Hepatic stellate cell (primary cell): ENCODE results near the gene ADD1.

ENCODE experiments used
- DNase-seq: peaks from one replicate; pipeline ENCODE4 v3.0.0; 2011; ENCODE audit warnings: low spot score

ADD1 gene

GRCh38 chr4:2804973-2805501 is 38.6 kb upstream of the ADD1 start:
- DNase-seq: no peak

DNA sequence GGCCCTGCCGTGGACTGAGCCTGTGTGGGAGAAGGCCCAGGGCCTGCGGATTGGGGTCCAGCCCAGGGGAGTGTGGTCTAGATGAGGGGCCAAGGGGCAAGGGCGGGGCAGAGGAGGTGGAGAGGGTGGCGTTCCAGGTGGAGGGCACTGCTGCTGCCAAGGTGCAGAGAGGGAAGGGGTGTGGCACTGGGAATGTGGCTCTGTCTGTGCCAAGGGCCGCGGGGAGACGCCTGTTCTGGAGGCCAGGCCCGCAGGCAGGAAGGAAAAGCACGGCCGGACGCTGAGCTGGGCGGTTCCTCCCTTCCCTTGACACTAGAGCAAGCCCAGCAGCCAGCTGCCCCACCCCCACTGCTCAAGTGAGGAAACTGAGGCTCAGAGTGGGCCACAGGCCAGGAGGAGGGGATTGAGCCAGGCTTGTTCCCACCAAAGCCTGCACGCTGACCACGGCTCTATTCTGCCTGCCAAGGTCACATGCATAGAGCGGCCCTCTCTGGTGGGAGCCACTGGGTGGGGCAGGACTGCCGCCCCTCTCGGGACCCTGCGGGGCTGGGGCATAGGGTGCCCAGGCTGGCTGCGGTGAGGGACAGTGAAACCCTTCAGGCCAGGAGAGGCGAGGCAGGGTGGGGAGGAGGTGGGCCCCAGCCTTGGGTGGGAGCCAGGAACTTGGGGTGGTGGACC is 37.8 kb upstream of the ADD1 start:
- no peak for DNase-seq

- no peak for DNase-seq
Observed at GRCh38 chr4:2806390-2807355, 37.0 kb upstream of the ADD1 start.

- no peak for DNase-seq
Observed at GRCh38 chr4:2807571-2807970, 36.1 kb upstream of the ADD1 start.

- no peak for DNase-seq
Observed at GRCh38 chr4:2808001-2808400, 35.6 kb upstream of the ADD1 start.

- DNase-seq: no peak
Observed at GRCh38 chr4:2809610-2810180, 33.9 kb upstream of the ADD1 start.

- DNase-seq: no peak
Observed at GRCh38 chr4:2810388-2810787, 33.3 kb upstream of the ADD1 start.

GRCh38 chr4:2811830-2812611 is 31.6 kb upstream of the ADD1 start:
- DNase-seq: peak; percentile 88

DNA sequence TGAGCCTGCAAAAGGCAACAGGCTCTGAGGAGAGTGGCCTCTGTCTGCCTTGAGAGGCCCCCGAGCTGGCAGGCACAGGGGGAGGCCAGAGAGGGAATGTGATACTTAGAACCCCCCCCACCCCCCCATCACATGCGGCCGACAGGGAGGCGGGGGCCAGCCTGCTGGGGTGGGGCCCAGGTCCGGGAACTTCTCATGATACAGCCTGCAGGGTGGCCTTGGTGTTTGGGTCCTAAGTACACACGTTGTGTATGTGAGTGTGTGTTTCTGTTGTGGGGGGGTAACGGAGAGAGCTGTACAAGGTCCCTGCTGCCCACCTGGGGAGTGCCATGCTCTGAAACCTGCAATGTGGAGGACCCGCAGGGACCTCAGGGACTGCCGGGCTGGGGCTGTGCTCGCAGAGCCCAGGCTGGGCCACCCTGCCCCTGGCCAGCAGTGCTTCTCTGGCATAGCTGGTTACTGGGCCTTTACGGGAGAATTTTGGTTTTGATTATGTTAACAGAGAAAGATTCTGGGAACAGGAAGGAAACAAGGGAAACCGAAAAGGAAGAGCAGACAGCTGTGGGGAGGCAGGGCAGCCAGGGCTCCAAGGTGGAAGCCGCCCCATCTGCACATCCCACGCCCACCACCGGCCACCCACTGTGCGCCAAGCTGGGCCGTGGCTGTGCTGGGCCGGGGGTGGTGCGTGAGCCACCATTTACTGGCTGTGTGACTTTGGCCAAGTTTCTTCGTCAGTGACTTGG is 30.9 kb upstream of the ADD1 start:
- no peak for DNase-seq

DNA sequence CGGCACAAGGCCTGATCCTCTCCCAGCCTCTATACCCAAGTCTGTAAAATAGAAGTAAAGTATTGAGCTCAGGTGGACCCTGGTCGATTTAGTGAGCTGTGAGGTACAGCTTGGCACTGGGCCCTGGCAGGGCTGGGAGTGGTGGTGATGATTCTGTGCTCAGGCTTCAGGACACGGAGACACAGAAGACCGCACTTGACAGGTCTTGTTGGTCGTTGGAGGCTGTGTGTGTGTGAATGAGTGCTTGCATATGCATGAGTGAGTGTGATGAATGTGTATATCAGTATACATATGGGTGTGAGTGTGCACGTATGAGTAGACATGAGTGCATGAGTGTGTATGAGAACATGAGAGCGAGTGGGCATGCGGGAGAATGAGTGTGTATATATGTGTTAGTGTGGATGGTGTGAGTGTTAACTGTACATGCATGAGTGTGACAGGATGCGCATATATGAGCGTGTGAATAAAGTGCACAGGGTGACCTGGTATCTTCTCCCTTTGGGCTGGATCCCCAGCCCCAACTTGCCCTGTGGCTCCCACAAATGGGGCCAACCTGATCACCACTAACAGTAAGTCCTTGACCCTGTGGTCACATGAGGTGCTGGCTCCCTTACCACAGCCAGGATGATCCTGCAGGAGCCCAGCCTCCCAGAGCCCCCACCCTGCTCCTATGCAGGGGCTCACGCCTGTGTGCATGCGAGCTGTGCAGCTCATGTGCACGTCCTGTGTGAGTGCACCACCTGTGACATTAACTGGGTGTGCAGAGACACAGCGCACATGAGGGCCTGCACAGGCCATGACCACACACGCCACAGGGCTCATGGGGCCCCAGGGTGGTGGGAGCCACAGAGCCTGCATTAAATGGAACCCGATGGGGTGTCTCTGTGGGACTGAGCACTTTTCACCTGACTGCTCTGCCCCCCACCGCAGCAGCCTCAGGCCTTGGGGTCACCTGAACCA is 29.9 kb upstream of the ADD1 start:
- DNase-seq: no peak

DNA sequence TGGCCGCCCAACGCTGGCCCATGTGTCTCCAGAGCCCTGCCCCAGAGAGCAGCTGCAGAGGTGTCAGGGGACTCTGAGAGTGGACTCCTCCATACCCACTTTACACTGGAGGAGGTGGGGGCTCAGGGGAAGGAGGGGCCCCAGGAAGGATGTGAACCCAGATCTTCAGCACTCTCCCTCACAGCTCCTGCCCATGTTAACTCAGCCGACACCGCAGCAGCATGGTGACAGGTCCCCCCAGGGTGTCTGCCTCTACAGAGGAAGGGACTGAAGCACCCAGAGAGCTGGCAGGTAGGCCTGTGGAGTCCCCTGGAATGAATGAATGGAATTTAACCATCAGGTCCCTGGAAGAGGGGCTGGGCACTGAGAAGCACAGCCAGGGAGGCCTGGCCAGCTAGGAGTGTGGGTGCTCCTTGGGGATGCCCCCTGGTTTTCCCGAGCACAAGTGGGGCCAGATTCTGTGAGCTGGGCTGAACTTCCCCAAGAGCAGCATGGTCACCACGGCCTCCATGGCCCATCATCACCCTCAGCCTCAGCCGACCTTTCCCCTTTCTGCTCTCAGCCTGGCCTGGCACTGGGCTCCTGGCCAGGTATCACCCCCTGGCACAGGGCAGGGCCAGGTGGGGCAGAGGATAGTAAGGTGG is 28.9 kb upstream of the ADD1 start:
- DNase-seq: no peak

DNA sequence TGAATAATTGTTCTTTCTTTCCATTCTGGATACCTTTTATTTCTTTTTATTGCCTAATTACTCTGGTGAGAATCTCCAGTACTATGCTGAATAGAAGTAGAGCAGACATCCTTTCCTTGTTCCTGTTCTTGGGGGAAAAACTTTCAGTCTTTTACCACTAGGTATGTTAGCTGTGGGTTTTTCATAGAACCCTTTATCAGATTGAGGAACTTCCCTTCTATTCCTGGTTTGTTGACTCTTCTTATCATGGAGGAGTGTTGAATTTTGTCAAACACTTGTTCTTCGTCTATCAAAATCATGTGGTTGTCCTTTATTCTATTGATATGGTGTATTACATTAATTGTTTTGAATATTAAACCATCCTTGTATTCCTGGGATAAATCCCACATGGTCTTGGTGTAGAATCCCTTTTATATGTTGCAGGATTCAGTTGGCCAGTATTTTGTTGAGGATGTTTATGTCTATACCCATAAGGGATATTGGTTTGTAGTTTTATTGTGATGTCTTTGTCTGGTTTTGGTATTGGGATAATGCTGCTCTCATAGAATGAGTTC is 27.2 kb upstream of the ADD1 start:
- no peak for DNase-seq

DNA sequence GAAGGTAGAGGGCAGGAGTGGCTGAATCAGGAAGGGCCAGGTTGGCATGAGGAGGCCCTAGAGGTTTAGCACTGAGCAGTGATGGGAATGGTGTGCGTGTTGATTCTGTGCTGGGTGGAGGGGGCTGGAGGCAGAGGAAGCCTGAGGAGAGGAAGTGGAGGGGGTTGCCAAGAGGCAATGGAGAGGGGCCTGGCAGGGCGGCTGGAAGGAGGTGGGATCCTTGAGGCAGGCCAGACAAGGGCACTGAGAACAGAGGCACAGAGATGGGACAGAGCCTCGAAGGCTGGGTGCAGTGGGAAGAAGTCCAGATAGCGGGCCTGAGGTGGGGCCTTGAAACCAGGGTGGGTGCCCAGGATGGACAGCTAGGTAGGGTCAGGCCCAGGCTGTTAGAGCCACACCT is 26.5 kb upstream of the ADD1 start:
- DNase-seq: no peak

DNA sequence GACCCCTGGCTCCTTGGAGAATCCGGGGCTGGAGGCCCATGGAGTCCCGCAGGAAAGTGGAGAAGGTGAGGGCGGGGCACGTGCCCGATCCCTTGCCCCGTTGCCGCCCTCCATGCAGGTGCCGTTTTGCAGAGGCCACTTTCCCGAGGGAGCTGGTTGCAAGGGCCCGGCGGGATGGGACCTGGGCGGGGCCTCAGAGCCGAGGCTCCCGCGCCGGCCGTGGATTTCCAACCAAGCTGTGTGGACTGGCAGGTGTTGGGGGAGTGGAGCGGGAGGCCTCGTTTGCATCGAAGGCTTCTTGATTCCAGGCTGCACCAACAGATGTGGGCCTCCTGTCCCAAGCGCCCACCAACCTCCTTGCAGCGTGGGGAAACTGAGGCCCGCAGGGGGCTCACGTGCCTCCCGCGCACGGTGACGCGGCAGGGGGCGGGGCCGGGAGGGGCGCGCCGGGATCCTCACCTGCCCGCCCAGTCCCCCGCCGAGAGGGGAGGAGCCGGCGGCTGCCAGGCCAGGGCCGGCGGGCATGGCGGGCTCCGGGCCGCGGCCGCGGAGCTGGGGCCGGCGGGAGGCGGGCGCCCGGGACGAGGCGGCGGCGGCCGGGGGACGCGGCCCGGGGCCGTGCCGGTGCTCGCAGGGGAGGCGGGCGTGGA is 25.8 kb upstream of the ADD1 start:
- DNase-seq: peak; percentile 59

GRCh38 chr4:2818351-2818939 is 25.2 kb upstream of the ADD1 start:
- peak; percentile 40 for DNase-seq

DNA sequence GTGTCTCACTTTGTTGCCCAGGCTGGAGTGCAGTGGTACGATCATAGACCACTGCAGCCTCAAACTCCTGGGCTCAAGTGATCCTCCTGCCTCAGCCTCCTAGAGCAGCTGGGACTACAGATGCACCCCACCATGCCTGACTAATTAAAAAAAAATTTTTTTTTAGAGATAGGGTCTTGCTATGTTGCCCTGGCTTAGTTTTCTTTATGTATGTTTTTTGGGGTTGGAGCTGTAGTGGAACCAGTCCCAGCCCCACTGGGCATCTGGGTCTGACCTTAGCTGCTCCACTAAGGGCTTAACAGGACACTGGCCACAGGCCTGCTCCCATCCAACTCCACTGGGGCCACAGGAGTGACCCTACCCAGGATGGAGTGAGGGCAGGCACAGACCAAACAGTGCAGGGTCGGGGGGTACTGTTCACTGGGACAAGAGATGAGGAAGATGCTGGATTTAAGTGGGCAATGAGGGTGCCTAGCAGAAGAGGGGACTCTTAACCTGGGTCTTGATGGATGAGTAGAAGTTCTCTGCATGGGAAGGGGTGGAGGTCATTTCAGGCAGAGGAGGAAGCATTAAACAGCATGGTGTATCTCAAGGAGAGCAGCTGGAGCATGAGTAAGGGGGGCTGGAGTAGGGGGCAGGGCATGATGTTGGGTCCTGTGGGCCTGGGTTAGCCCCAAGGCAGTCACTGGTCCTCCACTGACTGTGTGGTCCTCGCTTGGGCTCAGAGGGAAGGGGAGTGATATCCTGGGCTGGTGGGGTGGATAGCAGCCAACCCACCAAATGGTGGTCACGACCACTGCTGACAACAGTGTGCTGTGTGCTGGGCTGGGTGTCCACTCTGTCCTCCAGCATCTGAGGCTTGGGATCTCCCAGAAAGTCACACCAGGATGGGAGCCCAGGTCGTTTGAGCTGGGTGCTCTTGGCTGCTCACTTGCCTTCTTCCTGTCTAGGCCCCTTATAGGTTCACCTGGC is 24.1 kb upstream of the ADD1 start:
- DNase-seq: no peak
